Fibroblast of the aortic adventitia (primary cell): ENCODE results near the gene CYP3A5. TPM values are rescaled to one million over a fixed set of nuclear protein-coding genes. Genes with fewer than 3 reads are reported as not detected.

ENCODE experiments used
- DNase-seq: peaks from one replicate; pipeline ENCODE4 v3.0.0-alpha.2; 2010; ENCODE audit warnings: low read depth
- H3K4me3 ChIP-seq: 2 replicates; pipeline ENCODE4 v1.5.1; 2011; ENCODE audit warnings: low read depth, mild to moderate bottlenecking, control low read depth, low read length, moderate library complexity
- CTCF ChIP-seq: IDR thresholded peaks from 2 replicates; pipeline ENCODE4 v1.5.1; 2011; ENCODE audit warnings: mild to moderate bottlenecking, low read length, control low read depth, inconsistent platforms; ENCODE audit not compliant: insufficient read depth
- total RNA-seq: library from RNA; depleted of rRNA; stranded (reverse); fragments of >200 nt; gene quantifications from 2 replicates; pipeline ENCODE4 v1.2.3, GENCODE V29; 2012; ENCODE audit warnings: low replicate concordance

CYP3A5 gene
- total RNA-seq, 1 donor: 1.1 TPM

- H3K4me3 ChIP-seq: no peak overlapping the region
- TF ChIP-seq CTCF: no peak
- DNase-seq: no peak
These were observed 2.7 kb downstream of the CYP3A5 start for GRCh38 chr7:99677013-99677647.

GRCh38 chr7:99674995-99675742 lies 4.6 kb downstream of the CYP3A5 start:
- no peak overlapping the region for H3K4me3 ChIP-seq
- DNase-seq: no peak
- no peak for TF ChIP-seq CTCF

GRCh38 chr7:99672573-99672972 lies 7.2 kb downstream of the CYP3A5 start:
- TF ChIP-seq CTCF: no peak
- DNase-seq: no peak
- H3K4me3 ChIP-seq: no peak overlapping the region

GRCh38 chr7:99669782-99670181 lies 10.0 kb downstream of the CYP3A5 start:
- no peak for TF ChIP-seq CTCF
- DNase-seq: no peak
- no peak overlapping the region for H3K4me3 ChIP-seq

- H3K4me3 ChIP-seq: no peak overlapping the region
- no peak for DNase-seq
- TF ChIP-seq CTCF: no peak
These were observed 11.3 kb downstream of the CYP3A5 start for GRCh38 chr7:99668541-99668940.

GRCh38 chr7:99667179-99667578 lies 12.6 kb downstream of the CYP3A5 start:
- H3K4me3 ChIP-seq: no peak overlapping the region
- TF ChIP-seq CTCF: no peak

More at GRCh38 chr7:99667179-99667578, 12.6 kb downstream of the CYP3A5 start:
- no peak for DNase-seq
